Gastrocnemius medialis (tissue), 4 donors: Measurements from ENCODE around the gene RAB5IF.

Experiments
- POLR2A ChIP-seq, 2 donors: fragments of 450-650 bp; IDR thresholded peaks; one replicate each; pipeline ENCODE4 v1.6.1; 2017; ENCODE audit warnings: antibody characterized with exemption in 2 of 2, mild to moderate bottlenecking in 2 of 2, moderate library complexity in 2 of 2
- TF ChIP-seq, protein P1 (sequence below), 5 experiments: fragments of 450-650 bp in 3 of 5; fragments of 200-600 bp in 2 of 5; sonication (generic) in 2 of 5; IDR thresholded peaks in 4 of 5; conservative IDR thresholded peaks in 1 of 5; 1 replicate in 4 of 5; 2 replicates in 1 of 5; pipeline ENCODE4 v1.5.1; 2016 to 2019; ENCODE audit warnings: antibody characterized with exemption in 5 of 5, mild to moderate bottlenecking in 3 of 5, moderate library complexity in 3 of 5

DNA sequence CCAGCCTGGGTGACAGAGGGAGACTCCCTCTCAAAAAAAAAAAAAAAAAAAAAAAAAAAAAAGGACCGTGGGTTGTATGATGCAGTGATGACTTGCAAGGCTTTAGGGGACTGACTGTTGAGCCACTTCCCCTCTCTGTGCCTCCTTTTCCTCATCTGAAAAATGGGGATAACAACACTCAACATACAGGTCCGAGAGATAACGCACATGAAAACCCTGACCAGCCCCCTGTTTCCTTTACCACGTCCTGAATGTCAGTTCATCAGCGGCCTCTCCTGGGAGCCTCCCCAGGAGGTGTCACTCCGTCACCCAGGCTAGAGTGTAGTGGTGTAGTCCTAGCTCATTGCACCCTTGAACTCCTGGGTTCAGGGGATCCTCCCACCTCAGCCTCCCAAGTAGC is 36.6 kb downstream of the RAB5IF start:
- TF ChIP-seq, protein P1, sequence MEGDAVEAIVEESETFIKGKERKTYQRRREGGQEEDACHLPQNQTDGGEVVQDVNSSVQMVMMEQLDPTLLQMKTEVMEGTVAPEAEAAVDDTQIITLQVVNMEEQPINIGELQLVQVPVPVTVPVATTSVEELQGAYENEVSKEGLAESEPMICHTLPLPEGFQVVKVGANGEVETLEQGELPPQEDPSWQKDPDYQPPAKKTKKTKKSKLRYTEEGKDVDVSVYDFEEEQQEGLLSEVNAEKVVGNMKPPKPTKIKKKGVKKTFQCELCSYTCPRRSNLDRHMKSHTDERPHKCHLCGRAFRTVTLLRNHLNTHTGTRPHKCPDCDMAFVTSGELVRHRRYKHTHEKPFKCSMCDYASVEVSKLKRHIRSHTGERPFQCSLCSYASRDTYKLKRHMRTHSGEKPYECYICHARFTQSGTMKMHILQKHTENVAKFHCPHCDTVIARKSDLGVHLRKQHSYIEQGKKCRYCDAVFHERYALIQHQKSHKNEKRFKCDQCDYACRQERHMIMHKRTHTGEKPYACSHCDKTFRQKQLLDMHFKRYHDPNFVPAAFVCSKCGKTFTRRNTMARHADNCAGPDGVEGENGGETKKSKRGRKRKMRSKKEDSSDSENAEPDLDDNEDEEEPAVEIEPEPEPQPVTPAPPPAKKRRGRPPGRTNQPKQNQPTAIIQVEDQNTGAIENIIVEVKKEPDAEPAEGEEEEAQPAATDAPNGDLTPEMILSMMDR (IDR thresholded peaks at IDR 0.05 in 4 of 5, conservative IDR thresholded peaks at IDR 0.05 in 1 of 5): no peak
- TF ChIP-seq POLR2A (IDR thresholded peaks at IDR 0.05): no peak
